ENCODE results near the gene TTC33. TPM values are rescaled to one million over a fixed set of nuclear protein-coding genes. Genes with fewer than 3 reads are reported as not detected.
A peak's percentile ranks its signal among the peaks of the same experiment; 100 is the strongest.

Gene TTC33
- total RNA-seq, 4 donors from 2014 or later = 11.3 to 19.0 (median 14.9) TPM

GRCh38 chr5:40572937-40573336 is 182.8 kb downstream of the TTC33 start:
- Histone ChIP-seq H3K4me1 (peaks cover 0 to 3% (median 0%) of the 10 kb centered on the region in 4 donors), H3K27me3 (no peaks in the 10 kb centered on the region), H3K9me3 (no peaks in the 10 kb centered on the region), H3K36me3 (no peaks in the 10 kb centered on the region), H3K4me3 (no peak overlapping the region), H3K27ac (no peak overlapping the region)
- DNase-seq = no peak
- TF ChIP-seq POLR2A (IDR thresholded peaks at IDR 0.05) (no peak), CTCF (IDR thresholded peaks at IDR 0.05) (no peak)

- peak overlapping the region in 1 of 4 donors; percentile 19 for H3K27ac ChIP-seq
- no peaks in the 10 kb centered on the region for H3K27me3 ChIP-seq
- peaks cover 0 to 3% (median 0%) of the 10 kb centered on the region in 4 donors for H3K4me1 ChIP-seq
- H3K36me3 ChIP-seq = no peaks in the 10 kb centered on the region
- H3K4me3 ChIP-seq = no peak overlapping the region
- TF ChIP-seq CTCF (IDR thresholded peaks at IDR 0.05) (no peak), POLR2A (IDR thresholded peaks at IDR 0.05) (no peak)
- no peaks in the 10 kb centered on the region for H3K9me3 ChIP-seq
- no peak for DNase-seq
Measured at GRCh38 chr5:40572391-40572790, 183.4 kb downstream of the TTC33 start.

GRCh38 chr5:40571729-40572128 is 184.0 kb downstream of the TTC33 start:
- DNase-seq = no peak
- H3K27ac ChIP-seq = peak overlapping the region in 1 of 4 donors; percentile 19

GRCh38 chr5:40570408-40571129 is 185.2 kb downstream of the TTC33 start:
- DNase-seq = no peak
- peaks cover 0 to 3% (median 0%) of the 10 kb centered on the region in 4 donors for H3K4me1 ChIP-seq
- no peak overlapping the region for H3K4me3 ChIP-seq
- H3K27ac ChIP-seq = peak overlapping the region in 2 of 4 donors; percentile 7 to 18
- H3K27me3 ChIP-seq = no peaks in the 10 kb centered on the region
- TF ChIP-seq CTCF (IDR thresholded peaks at IDR 0.05) = no peak
- no peak for TF ChIP-seq POLR2A (IDR thresholded peaks at IDR 0.05)
- H3K36me3 ChIP-seq = no peaks in the 10 kb centered on the region
- no peaks in the 10 kb centered on the region for H3K9me3 ChIP-seq

More at GRCh38 chr5:40571729-40572128, 184.0 kb downstream of the TTC33 start:
- no peaks in the 10 kb centered on the region for H3K36me3 ChIP-seq
- H3K4me3 ChIP-seq = no peak overlapping the region
- no peaks in the 10 kb centered on the region for H3K9me3 ChIP-seq
- H3K27me3 ChIP-seq = no peaks in the 10 kb centered on the region
- TF ChIP-seq POLR2A (IDR thresholded peaks at IDR 0.05) (no peak), CTCF (IDR thresholded peaks at IDR 0.05) (no peak)
- peaks cover 0 to 3% (median 0%) of the 10 kb centered on the region in 4 donors for H3K4me1 ChIP-seq

GRCh38 chr5:40569546-40570270 is 186.1 kb downstream of the TTC33 start:
- no peaks in the 10 kb centered on the region for H3K27me3 ChIP-seq
- H3K27ac ChIP-seq = peak overlapping the region in 1 of 4 donors; percentile 25
- H3K9me3 ChIP-seq = no peaks in the 10 kb centered on the region
- TF ChIP-seq POLR2A (IDR thresholded peaks at IDR 0.05) = no peak
- TF ChIP-seq CTCF (IDR thresholded peaks at IDR 0.05) = no peak
- DNase-seq = no peak
- H3K4me1 ChIP-seq = peaks cover 0 to 3% (median 0%) of the 10 kb centered on the region in 4 donors
- H3K36me3 ChIP-seq = no peaks in the 10 kb centered on the region
- H3K4me3 ChIP-seq = no peak overlapping the region

Measured in Peyer's patch (tissue), 4 donors.